Measurements from ENCODE around the gene JUND.

DNA sequence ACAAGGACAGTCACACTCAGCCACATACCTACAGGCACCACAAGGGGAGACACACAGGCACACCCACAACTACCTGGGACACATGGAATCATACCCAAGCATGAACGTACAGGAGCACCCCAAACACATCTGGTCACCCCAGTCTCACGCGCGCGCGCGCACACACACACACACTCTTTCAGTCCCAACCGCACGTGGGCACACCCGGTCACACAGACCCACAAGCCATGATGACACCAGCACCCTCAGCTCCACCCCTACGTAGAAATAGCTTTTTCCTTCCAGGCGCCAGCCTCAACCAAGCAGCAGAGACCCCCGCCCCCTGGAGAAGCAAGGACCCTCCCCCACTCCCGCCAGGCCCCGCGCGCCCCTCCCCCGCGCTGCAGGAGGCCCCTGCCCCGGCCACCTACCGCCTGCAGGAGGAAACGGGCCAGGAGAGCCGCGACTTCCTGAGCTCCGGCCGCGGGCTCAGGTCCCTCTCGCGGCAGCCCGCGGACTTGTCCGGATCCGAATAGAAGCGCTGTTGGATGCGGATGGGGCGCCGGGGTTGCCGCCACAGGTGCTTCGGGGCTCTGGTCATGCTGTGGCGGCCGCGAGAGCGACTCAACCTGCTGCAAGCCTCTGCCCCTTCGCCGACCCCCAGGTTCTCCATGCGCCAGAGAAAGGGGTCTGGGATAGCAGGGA lies 48.7 kb downstream of the JUND start:
- no peak for TF ChIP-seq TCF12 (IDR thresholded peaks at IDR 0.05)
- TF ChIP-seq, protein P1, sequence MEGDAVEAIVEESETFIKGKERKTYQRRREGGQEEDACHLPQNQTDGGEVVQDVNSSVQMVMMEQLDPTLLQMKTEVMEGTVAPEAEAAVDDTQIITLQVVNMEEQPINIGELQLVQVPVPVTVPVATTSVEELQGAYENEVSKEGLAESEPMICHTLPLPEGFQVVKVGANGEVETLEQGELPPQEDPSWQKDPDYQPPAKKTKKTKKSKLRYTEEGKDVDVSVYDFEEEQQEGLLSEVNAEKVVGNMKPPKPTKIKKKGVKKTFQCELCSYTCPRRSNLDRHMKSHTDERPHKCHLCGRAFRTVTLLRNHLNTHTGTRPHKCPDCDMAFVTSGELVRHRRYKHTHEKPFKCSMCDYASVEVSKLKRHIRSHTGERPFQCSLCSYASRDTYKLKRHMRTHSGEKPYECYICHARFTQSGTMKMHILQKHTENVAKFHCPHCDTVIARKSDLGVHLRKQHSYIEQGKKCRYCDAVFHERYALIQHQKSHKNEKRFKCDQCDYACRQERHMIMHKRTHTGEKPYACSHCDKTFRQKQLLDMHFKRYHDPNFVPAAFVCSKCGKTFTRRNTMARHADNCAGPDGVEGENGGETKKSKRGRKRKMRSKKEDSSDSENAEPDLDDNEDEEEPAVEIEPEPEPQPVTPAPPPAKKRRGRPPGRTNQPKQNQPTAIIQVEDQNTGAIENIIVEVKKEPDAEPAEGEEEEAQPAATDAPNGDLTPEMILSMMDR (IDR thresholded peaks at IDR 0.05), result no peak; the same call in none of the 2 replicates
- TF ChIP-seq, protein P2, sequence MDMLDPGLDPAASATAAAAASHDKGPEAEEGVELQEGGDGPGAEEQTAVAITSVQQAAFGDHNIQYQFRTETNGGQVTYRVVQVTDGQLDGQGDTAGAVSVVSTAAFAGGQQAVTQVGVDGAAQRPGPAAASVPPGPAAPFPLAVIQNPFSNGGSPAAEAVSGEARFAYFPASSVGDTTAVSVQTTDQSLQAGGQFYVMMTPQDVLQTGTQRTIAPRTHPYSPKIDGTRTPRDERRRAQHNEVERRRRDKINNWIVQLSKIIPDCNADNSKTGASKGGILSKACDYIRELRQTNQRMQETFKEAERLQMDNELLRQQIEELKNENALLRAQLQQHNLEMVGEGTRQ (IDR thresholded peaks at IDR 0.05; ENCODE audit: borderline replicate concordance, low read depth, low read length), result no peak
- no peak for TF ChIP-seq MXI1 (IDR thresholded peaks at IDR 0.05; ENCODE audit: low read depth, low read length)
- no peak for TF ChIP-seq SMC3 (IDR thresholded peaks at IDR 0.05; ENCODE audit: low read depth, low read length)
- TF ChIP-seq, protein P3, sequence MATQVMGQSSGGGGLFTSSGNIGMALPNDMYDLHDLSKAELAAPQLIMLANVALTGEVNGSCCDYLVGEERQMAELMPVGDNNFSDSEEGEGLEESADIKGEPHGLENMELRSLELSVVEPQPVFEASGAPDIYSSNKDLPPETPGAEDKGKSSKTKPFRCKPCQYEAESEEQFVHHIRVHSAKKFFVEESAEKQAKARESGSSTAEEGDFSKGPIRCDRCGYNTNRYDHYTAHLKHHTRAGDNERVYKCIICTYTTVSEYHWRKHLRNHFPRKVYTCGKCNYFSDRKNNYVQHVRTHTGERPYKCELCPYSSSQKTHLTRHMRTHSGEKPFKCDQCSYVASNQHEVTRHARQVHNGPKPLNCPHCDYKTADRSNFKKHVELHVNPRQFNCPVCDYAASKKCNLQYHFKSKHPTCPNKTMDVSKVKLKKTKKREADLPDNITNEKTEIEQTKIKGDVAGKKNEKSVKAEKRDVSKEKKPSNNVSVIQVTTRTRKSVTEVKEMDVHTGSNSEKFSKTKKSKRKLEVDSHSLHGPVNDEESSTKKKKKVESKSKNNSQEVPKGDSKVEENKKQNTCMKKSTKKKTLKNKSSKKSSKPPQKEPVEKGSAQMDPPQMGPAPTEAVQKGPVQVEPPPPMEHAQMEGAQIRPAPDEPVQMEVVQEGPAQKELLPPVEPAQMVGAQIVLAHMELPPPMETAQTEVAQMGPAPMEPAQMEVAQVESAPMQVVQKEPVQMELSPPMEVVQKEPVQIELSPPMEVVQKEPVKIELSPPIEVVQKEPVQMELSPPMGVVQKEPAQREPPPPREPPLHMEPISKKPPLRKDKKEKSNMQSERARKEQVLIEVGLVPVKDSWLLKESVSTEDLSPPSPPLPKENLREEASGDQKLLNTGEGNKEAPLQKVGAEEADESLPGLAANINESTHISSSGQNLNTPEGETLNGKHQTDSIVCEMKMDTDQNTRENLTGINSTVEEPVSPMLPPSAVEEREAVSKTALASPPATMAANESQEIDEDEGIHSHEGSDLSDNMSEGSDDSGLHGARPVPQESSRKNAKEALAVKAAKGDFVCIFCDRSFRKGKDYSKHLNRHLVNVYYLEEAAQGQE (IDR thresholded peaks at IDR 0.05; ENCODE audit: low read depth, low read length), result no peak
- TF ChIP-seq JUND (IDR thresholded peaks at IDR 0.05), result no peak
- no peak for TF ChIP-seq GATA2 (CRISPR knock-in tag; IDR thresholded peaks at IDR 0.05)
- TF ChIP-seq, protein P4, sequence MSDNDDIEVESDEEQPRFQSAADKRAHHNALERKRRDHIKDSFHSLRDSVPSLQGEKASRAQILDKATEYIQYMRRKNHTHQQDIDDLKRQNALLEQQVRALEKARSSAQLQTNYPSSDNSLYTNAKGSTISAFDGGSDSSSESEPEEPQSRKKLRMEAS (IDR thresholded peaks at IDR 0.05; ENCODE audit: low read depth), result no peak
- TF ChIP-seq POLR2AphosphoS5 (IDR thresholded peaks at IDR 0.05; ENCODE audit: low read depth, low read length), result no peak
- TF ChIP-seq EP300 (IDR thresholded peaks at IDR 0.05; ENCODE audit: borderline replicate concordance in 1 of 2, low read depth in 1 of 2, low read length in 1 of 2), result no peak
- peak; percentile 53 for TF ChIP-seq CHD2 (IDR thresholded peaks at IDR 0.05; ENCODE audit: low read length, partially characterized antibody)
- TF ChIP-seq YY1 (IDR thresholded peaks at IDR 0.05; ENCODE audit: low read depth), result no peak
